ENCODE data around the gene TMEM174. TPM values are rescaled to one million over a fixed set of nuclear protein-coding genes. Genes with fewer than 3 reads are reported as not detected.
"Not testable (repeated sequence)": the region's sequence is repeated elsewhere in the genome, so short reads cannot be mapped to it uniquely, and the experiment has no call there.

The TMEM174 gene
- polyA plus RNA-seq, 3 donors from 2014 or later: not detected

- H3K4me3 Mint-ChIP-seq, H3K36me3 Mint-ChIP-seq, H3K27ac Mint-ChIP-seq, DNase-seq: not testable (repeated sequence)
- Mint-ChIP-seq H3K27me3 (ENCODE audit: low read depth in 3 of 3) (peaks cover 22 to 62% (median 34%) of the 10 kb centered on the region in 3 donors), H3K4me1 (peaks cover 6 to 11% of the 10 kb centered on the region in 2 donors), H3K9me3 (peaks cover 7 to 23% (median 13%) of the 10 kb centered on the region in 6 donors)
Observed at GRCh38 chr5:73212693-73213092, 39.7 kb downstream of the TMEM174 start.

GRCh38 chr5:73213566-73213998 is 40.6 kb downstream of the TMEM174 start:
- Mint-ChIP-seq H3K27me3 (ENCODE audit: low read depth in 3 of 3) (peaks cover 18 to 54% (median 32%) of the 10 kb centered on the region in 3 donors), H3K27ac (no peak overlapping the region), H3K9me3 (peaks cover 6 to 17% (median 11%) of the 10 kb centered on the region in 6 donors), H3K4me1 (peaks cover 6 to 11% of the 10 kb centered on the region in 2 donors), H3K36me3 (peaks cover 0 to 5% (median 0%) of the 10 kb centered on the region in 3 donors), H3K4me3 (no peak overlapping the region)
- no peak for DNase-seq

- H3K4me3 Mint-ChIP-seq: no peak overlapping the region
- H3K36me3 Mint-ChIP-seq: peaks cover 0 to 5% (median 0%) of the 10 kb centered on the region in 3 donors
- DNase-seq: no peak
- H3K9me3 Mint-ChIP-seq: peaks cover 6 to 14% (median 10%) of the 10 kb centered on the region in 6 donors
- peaks cover 18 to 47% (median 30%) of the 10 kb centered on the region in 3 donors for H3K27me3 Mint-ChIP-seq (ENCODE audit: low read depth in 3 of 3)
- H3K4me1 Mint-ChIP-seq: peaks cover 9 to 11% of the 10 kb centered on the region in 2 donors
- no peak overlapping the region for H3K27ac Mint-ChIP-seq
Observed at GRCh38 chr5:73214306-73214705, 41.3 kb downstream of the TMEM174 start.

GRCh38 chr5:73214996-73215395 is 42.0 kb downstream of the TMEM174 start:
- no peak for DNase-seq
- H3K36me3 Mint-ChIP-seq: peaks cover 0 to under 1% (median 0%) of the 10 kb centered on the region in 3 donors
- H3K9me3 Mint-ChIP-seq: peaks cover 0 to 8% (median 4%) of the 10 kb centered on the region in 6 donors
- peak overlapping the region in 3 of 5 donors; percentile 23 to 70 (median 63) for H3K4me3 Mint-ChIP-seq
- no peak overlapping the region for H3K27ac Mint-ChIP-seq
- H3K4me1 Mint-ChIP-seq: peaks cover 11% of the 10 kb centered on the region in 2 donors
- peaks cover 14 to 40% (median 27%) of the 10 kb centered on the region in 3 donors for H3K27me3 Mint-ChIP-seq (ENCODE audit: low read depth in 3 of 3)

- H3K27me3 Mint-ChIP-seq (ENCODE audit: low read depth in 3 of 3): peaks cover 11 to 38% (median 25%) of the 10 kb centered on the region in 3 donors
- no peaks in the 10 kb centered on the region for H3K36me3 Mint-ChIP-seq
- no peak for DNase-seq
- H3K27ac Mint-ChIP-seq: no peak overlapping the region
- peak overlapping the region in 4 of 5 donors; percentile 46 to 70 (median 64) for H3K4me3 Mint-ChIP-seq
- H3K4me1 Mint-ChIP-seq: peaks cover 11% of the 10 kb centered on the region in 2 donors
- H3K9me3 Mint-ChIP-seq: peaks cover 0 to 6% (median 2%) of the 10 kb centered on the region in 6 donors
Observed at GRCh38 chr5:73215531-73215890, 42.5 kb downstream of the TMEM174 start.

- Mint-ChIP-seq H3K27ac (no peak overlapping the region), H3K4me3 (peak overlapping the region in 4 of 5 donors; percentile 46 to 70 (median 65)), H3K9me3 (peaks cover 0 to 6% (median under 1%) of the 10 kb centered on the region in 6 donors), H3K4me1 (peaks cover 11% of the 10 kb centered on the region in 2 donors), H3K27me3 (ENCODE audit: low read depth in 3 of 3) (peaks cover 8 to 33% (median 23%) of the 10 kb centered on the region in 3 donors), H3K36me3 (no peaks in the 10 kb centered on the region)
- DNase-seq: peak; percentile 28 to 52 (median 49)
Observed at GRCh38 chr5:73215891-73216610, 43.1 kb downstream of the TMEM174 start.

GRCh38 chr5:73218552-73219171 is 45.7 kb downstream of the TMEM174 start:
- Mint-ChIP-seq H3K36me3 (no peaks in the 10 kb centered on the region), H3K27me3 (ENCODE audit: low read depth in 3 of 3) (peaks cover 4 to 19% (median 15%) of the 10 kb centered on the region in 3 donors), H3K4me1 (peaks cover 11% of the 10 kb centered on the region in 2 donors), H3K4me3 (no peak overlapping the region), H3K9me3 (peaks cover 0 to 2% (median 0%) of the 10 kb centered on the region in 6 donors), H3K27ac (no peak overlapping the region)
- DNase-seq: no peak

- H3K4me3 Mint-ChIP-seq, H3K9me3 Mint-ChIP-seq, H3K36me3 Mint-ChIP-seq, H3K27ac Mint-ChIP-seq: not testable (repeated sequence)
- Mint-ChIP-seq H3K4me1 (peaks cover 11% of the 10 kb centered on the region in 2 donors), H3K27me3 (ENCODE audit: low read depth in 3 of 3) (peaks cover 4 to 21% (median 14%) of the 10 kb centered on the region in 3 donors)
- DNase-seq: peak in 1 of 3 donors; percentile 12
Observed at GRCh38 chr5:73219336-73219735, 46.3 kb downstream of the TMEM174 start.

GRCh38 chr5:73221161-73221560 is 48.2 kb downstream of the TMEM174 start:
- H3K27me3 Mint-ChIP-seq (ENCODE audit: low read depth in 3 of 3): peaks cover 4 to 16% (median 12%) of the 10 kb centered on the region in 3 donors
- H3K4me3 Mint-ChIP-seq: no peak overlapping the region

GRCh38 chr5:73221726-73222125 is 48.7 kb downstream of the TMEM174 start:
- no peak for DNase-seq
- Mint-ChIP-seq H3K36me3 (no peaks in the 10 kb centered on the region), H3K4me3 (no peak overlapping the region), H3K27ac (no peak overlapping the region), H3K27me3 (ENCODE audit: low read depth in 3 of 3) (peaks cover 2 to 15% (median 14%) of the 10 kb centered on the region in 3 donors), H3K4me1 (peaks cover 0 to 4% of the 10 kb centered on the region in 2 donors), H3K9me3 (peaks cover 0 to 4% (median 0%) of the 10 kb centered on the region in 6 donors)

More at GRCh38 chr5:73221161-73221560, 48.2 kb downstream of the TMEM174 start:
- H3K27ac Mint-ChIP-seq: no peak overlapping the region
- no peaks in the 10 kb centered on the region for H3K36me3 Mint-ChIP-seq
- DNase-seq: no peak
- H3K4me1 Mint-ChIP-seq: peaks cover 0 to 5% of the 10 kb centered on the region in 2 donors
- peaks cover 0 to 2% (median 0%) of the 10 kb centered on the region in 6 donors for H3K9me3 Mint-ChIP-seq

GRCh38 chr5:73222173-73222572 is 49.2 kb downstream of the TMEM174 start:
- H3K27ac Mint-ChIP-seq: no peak overlapping the region
- H3K27me3 Mint-ChIP-seq (ENCODE audit: low read depth in 3 of 3): peaks cover 0 to 14% (median 13%) of the 10 kb centered on the region in 3 donors
- H3K4me1 Mint-ChIP-seq: peaks cover 0 to 4% of the 10 kb centered on the region in 2 donors
- no peaks in the 10 kb centered on the region for H3K36me3 Mint-ChIP-seq
- H3K9me3 Mint-ChIP-seq: peaks cover 0 to 5% (median 0%) of the 10 kb centered on the region in 6 donors
- no peak for DNase-seq
- H3K4me3 Mint-ChIP-seq: no peak overlapping the region
